ENCODE measurements around the gene PRRT3. TPM values are rescaled to one million over a fixed set of nuclear protein-coding genes. Genes with fewer than 3 reads are reported as not detected.

PRRT3 gene
- polyA plus RNA-seq, 1 experiment = 4.0 TPM

- no peak overlapping the region for H3K4me3 ChIP-seq (ENCODE audit: low read depth, low read length)
- no peak for TF ChIP-seq CTCF (IDR thresholded peaks at IDR 0.05; ENCODE audit: insufficient read depth, low read depth, low read length)
- DNase-seq (ENCODE audit: low read depth) = no peak
- ChIA-PET POLR2A (interaction anchor here (0.7 kb wide), 1 partner anchor 9 kb away, joined by 19 read pairs; no protein-coding TSS in a partner anchor), CTCF (no interaction called here)
- H3K36me3 ChIP-seq (ENCODE audit: control insufficient read depth, insufficient read depth, low read length) = no peaks in the 10 kb centered on the region; the same call in 1 of the 2 replicates
- H3K27me3 ChIP-seq (ENCODE audit: control insufficient read depth, insufficient read depth, low read length) = no peaks in the 10 kb centered on the region
These were observed 28.0 kb upstream of the PRRT3 start for GRCh38 chr3:9980251-9980650.

DNA sequence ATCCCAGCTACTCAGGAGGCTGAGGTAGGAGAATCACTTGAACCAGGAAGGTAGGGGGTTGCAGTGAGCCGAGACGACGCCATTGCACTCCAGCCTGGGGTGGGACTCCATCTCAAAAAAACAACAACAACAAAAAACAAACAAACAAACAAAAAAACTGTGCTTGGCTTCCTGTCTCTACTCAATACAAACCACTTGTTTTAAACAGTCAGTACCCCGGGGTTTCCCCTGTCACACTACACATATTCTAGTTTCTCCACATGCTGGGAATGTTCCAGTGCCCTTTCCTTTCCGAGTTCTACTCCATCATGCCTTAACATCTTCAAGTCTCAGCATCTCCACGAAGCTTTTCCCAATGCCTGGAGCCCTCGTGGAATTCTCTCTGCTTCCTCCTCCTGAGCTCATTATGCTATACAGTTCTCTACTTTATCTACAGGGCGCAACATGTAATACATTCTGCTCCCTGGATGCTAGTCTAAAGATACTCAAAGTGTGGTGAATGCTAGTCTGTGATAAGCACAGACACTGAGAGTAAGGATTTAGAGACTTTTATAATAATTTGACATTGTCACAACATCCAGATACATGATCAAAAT, 26.6 kb upstream of the PRRT3 start:
- POLR2A ChIA-PET = no interaction called here
- no peak for TF ChIP-seq CTCF (IDR thresholded peaks at IDR 0.05; ENCODE audit: insufficient read depth, low read depth, low read length)
- Histone ChIP-seq H3K27me3 (ENCODE audit: control insufficient read depth, insufficient read depth, low read length) (no peaks in the 10 kb centered on the region), H3K4me3 (ENCODE audit: low read depth, low read length) (no peak overlapping the region), H3K36me3 (ENCODE audit: control insufficient read depth, insufficient read depth, low read length) (no peaks in the 10 kb centered on the region; the same call in none of the 2 replicates)
- CTCF ChIA-PET = interaction anchor here (0.6 to 1.3 kb wide), 3 partner anchors 32 to 265 kb away, joined by 3 to 4 read pairs (median 3); no protein-coding TSS in a partner anchor
- no peak for DNase-seq (ENCODE audit: low read depth)

DNA sequence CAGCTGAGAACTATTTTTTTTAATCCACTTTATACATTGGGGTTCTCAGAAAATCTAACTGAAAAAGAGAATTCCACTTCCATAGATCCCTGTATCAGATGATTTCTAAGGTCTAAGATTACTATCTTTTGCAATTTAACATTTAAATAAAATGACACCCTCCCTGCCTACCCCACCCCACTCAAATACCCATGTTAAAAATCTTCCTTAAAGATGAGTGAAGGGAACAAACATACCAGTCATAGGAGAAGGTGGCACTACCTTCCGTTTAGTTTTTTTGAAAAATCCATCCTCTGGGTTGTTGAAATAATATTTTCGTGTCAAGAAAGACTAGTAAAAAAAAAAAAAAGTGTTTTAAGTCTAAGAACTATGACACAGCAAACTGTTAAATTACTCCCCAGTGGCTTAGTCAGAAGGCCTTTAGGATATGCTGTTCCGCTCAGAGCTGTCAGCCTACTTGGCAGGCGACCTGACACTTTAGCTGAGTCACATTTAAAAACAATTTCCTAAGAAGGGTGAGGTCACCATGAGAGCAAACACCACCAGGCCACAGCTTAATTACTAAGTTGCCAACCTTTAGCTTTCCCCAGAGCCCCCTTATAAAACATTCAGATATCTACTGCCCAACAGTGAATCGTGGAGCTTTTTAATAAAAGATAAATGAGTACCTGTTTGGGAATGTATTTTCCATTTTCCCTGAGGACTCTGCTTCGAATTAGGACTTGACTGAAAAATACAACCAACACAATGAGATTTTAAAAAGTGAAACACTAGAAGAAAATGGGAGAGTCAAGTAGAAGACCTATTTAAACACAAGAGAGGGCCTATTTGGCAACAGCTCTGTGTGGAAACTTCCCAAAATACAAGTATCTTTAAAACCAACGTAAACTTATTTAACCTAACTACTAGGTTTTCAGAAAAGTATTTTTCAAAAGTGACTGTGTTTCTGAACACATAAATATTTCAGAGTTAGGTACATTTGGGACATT, 24.8 kb upstream of the PRRT3 start:
- no peak for TF ChIP-seq CTCF (IDR thresholded peaks at IDR 0.05; ENCODE audit: insufficient read depth, low read depth, low read length)
- ChIA-PET POLR2A (interaction anchor here (0.5 to 0.7 kb wide), 2 partner anchors 11 to 17 kb away, joined by 3 to 9 read pairs; no protein-coding TSS in a partner anchor), CTCF (interaction anchor here (0.6 to 1.3 kb wide), 4 partner anchors 18 to 136 kb away, joined by 3 to 4 read pairs (median 4); no protein-coding TSS in a partner anchor)
- Histone ChIP-seq H3K4me3 (ENCODE audit: low read depth, low read length) (no peak overlapping the region), H3K27me3 (ENCODE audit: control insufficient read depth, insufficient read depth, low read length) (no peaks in the 10 kb centered on the region), H3K36me3 (ENCODE audit: control insufficient read depth, insufficient read depth, low read length) (peaks cover 7% of the 10 kb centered on the region)
- peak; percentile 98 for DNase-seq (ENCODE audit: low read depth)

DNA sequence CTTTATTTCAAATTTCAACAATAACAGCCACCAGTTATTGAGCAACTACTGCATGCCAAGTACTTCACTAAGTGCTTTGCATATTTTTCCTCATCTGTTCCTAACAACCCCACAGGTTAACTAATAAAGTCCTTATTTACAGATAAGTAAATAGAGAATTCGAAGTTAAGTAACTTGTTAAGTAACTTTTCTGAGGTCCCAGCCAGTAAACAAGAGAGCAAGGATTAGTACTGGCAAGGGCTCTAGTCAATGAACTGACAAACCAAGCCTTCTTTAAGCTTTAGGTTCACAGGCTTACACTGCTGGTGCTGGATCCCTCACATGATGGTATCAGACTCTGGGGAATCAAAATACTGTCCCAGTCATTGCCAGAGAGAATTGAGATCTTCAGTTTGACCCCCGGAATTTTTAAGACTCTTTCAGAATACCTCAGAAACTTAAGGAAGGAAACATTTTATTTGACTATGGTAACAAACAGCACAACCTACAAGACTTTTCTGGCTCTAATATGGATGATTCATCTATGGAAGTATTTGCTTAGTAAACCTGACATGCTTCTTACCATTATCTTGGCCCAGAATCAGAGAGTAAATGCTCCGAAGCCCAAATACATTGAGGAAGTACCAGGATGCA, 17.9 kb upstream of the PRRT3 start:
- Histone ChIP-seq H3K27me3 (ENCODE audit: control insufficient read depth, insufficient read depth, low read length) (no peaks in the 10 kb centered on the region), H3K36me3 (ENCODE audit: control insufficient read depth, insufficient read depth, low read length) (peaks cover 10% of the 10 kb centered on the region), H3K4me3 (ENCODE audit: low read depth, low read length) (no peak overlapping the region)
- TF ChIP-seq CTCF (IDR thresholded peaks at IDR 0.05; ENCODE audit: insufficient read depth, low read depth, low read length) = no peak
- DNase-seq (ENCODE audit: low read depth) = peak; percentile 53
- ChIA-PET POLR2A (no interaction called here), CTCF (interaction anchor here (1.0 to 1.6 kb wide), 2 partner anchors 10 to 11 kb away, joined by 4 to 6 read pairs; no protein-coding TSS in a partner anchor)
